Gastrocnemius medialis (tissue), 4 donors: ENCODE measurements around the gene PHKB.

Experiments
- POLR2A ChIP-seq, 2 donors: fragments of 450-650 bp; IDR thresholded peaks; one replicate each; pipeline ENCODE4 v1.6.1; 2017; ENCODE audit warnings: antibody characterized with exemption in 2 of 2, mild to moderate bottlenecking in 2 of 2, moderate library complexity in 2 of 2
- TF ChIP-seq, protein P1 (sequence below), 5 experiments: fragments of 450-650 bp in 3 of 5; fragments of 200-600 bp in 2 of 5; sonication (generic) in 2 of 5; IDR thresholded peaks in 4 of 5; conservative IDR thresholded peaks in 1 of 5; 1 replicate in 4 of 5; 2 replicates in 1 of 5; pipeline ENCODE4 v1.5.1; 2016 to 2019; ENCODE audit warnings: antibody characterized with exemption in 5 of 5, mild to moderate bottlenecking in 3 of 5, moderate library complexity in 3 of 5

DNA sequence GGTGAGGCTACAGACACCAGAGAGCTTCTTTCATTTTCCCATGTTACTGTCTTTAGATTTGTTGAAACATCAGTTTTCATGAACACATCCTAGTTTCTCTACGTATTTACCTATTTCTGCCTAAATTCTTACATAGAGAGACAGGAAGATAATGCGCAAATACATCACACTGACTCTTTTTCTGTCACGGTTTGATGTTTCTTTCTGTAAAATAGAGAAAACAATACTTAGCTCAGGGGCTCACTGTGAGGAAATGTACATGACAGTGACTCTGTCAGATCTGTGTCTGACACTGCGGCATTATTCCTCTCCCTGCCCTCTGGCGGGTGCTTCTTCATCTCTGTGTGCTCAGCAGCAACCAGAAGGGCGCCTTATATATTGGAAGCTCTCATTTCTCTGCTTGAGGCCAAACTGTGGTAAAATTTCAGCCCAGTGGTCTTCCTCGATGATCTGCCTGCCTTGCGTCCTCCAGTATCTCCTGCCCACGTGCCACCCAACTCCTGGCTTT lies 264.1 kb downstream of the PHKB start:
- TF ChIP-seq, protein P1, sequence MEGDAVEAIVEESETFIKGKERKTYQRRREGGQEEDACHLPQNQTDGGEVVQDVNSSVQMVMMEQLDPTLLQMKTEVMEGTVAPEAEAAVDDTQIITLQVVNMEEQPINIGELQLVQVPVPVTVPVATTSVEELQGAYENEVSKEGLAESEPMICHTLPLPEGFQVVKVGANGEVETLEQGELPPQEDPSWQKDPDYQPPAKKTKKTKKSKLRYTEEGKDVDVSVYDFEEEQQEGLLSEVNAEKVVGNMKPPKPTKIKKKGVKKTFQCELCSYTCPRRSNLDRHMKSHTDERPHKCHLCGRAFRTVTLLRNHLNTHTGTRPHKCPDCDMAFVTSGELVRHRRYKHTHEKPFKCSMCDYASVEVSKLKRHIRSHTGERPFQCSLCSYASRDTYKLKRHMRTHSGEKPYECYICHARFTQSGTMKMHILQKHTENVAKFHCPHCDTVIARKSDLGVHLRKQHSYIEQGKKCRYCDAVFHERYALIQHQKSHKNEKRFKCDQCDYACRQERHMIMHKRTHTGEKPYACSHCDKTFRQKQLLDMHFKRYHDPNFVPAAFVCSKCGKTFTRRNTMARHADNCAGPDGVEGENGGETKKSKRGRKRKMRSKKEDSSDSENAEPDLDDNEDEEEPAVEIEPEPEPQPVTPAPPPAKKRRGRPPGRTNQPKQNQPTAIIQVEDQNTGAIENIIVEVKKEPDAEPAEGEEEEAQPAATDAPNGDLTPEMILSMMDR (IDR thresholded peaks at IDR 0.05 in 4 of 5, conservative IDR thresholded peaks at IDR 0.05 in 1 of 5) = no peak
- no peak for TF ChIP-seq POLR2A (IDR thresholded peaks at IDR 0.05)
